Stimulated activated CD8-positive, alpha-beta memory T cell treated with anti-CD3 and anti-CD28 coated beads, Interleukin-4, amount 100 ng/mL, for 24 hours (primary cell): ENCODE data around the gene CDC42SE1.

ENCODE experiments used
- DNase-seq: peaks from one replicate; pipeline ENCODE4 v3.0.0-alpha.2; 2020; ENCODE audit warnings: low read depth

The CDC42SE1 gene

DNA sequence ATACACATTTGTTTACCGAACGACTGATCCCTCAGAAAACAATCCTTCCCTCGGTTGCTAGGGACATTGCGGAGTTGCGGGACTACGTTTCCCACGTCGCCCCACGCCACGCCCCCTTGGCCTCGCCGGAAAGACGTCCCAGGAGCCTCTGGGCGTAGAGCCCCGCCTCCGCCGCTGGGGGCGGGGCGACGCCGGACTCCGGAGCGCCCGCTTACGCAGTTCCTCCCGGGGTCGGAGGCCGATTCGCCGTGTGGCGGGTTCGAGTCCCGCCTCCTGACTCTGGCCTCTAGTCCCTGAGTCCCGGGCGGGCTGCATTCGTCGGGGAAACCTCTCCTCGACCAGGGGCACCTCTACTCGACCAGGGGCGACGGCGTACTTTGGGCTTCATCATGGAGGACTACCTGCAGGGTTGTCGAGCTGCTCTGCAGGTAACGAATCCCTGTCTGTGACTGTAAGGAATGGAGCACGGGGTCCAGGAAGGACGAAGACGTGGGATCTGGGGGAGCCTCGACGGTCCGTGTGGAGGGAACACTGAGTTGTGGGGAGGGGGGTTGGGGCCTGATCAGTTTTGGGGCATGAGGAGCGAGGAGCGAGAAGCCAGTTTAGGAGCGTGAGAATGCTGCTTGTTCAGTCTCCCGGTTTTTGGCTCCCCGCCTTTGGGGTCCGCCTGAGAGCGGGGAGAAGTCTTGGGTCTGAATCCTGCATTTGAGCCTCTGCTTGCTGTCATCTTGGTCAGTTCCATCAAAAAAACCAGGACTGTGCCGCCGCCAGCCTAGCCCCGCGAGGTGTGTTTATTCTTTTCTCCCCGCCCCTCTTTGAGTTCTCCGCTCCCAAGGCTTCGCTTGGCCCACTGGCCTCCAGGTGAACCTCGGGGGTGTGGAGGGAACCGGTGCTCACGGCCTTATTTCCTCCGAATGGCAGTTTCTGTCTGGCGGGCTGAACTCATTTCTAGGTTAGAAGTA lies 50.9 kb downstream of the CDC42SE1 start, which contains the start of gene PRUNE1:
PRUNE1 (plus strand) TSS at position 206 of the 962 bp plus-strand sequence; CDS start at position 390, 184 bp downstream.
- DNase-seq: peak; percentile 93

DNA sequence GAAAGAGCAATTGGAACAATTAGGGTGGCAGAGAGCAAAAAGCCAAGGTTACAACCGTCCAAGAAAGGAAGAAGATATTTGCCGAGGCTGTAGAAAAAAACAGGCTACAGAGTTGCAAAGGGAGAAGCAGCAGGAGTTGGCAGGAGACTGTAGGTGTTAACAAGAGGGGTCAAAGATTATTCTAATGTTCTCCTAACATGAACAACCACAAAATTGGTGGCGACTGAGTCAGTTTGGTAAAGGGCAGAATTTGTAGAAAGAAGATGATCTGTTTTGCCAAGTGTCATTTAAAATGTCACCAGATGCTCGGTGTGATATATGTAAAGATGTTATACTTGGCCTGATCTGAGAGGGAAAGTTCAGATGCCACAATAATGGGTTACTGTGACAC lies 51.6 kb downstream of the CDC42SE1 start:
- no peak for DNase-seq

DNA sequence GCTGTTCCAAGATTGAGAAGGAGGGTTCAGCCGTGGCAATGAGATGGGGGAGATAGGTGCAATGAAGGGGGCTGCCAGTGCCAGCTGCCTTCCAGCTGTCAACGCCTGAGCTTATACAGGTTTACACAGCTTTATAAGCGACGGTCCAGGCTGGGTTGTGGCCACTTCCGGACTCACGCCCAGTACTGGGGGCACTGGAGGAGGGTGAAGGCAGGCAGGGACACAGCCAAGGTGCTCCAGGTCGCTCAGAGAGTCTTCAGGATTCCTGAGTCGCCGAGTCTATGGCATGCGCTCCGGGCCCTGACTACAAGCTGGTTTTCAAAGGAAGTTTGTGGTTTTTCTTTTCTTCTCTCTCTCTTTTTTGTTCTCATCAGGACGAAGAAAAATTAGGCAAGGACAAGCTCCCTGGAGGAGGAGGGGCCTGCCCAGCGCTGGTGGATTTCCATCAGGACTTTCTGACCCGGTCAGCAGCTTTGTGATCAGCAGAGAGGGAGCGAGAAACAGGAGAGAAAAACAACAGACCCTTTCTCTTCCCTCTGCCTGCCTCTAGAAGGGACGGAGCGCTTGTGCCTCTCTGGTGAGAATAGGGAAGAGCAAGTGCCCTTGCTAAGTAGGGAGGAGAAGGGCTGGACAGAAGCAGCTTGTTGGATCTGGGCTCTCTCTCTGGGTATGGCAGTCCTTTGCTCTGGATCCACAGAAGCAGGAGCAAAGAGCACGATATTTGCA lies 52.9 kb downstream of the CDC42SE1 start, which contains the start of gene MINDY1:
MINDY1 (minus strand) TSS at position 576 of the 726 bp plus-strand sequence. CDS start 4,285 bp downstream, outside the sequence.
- no peak for DNase-seq

DNA sequence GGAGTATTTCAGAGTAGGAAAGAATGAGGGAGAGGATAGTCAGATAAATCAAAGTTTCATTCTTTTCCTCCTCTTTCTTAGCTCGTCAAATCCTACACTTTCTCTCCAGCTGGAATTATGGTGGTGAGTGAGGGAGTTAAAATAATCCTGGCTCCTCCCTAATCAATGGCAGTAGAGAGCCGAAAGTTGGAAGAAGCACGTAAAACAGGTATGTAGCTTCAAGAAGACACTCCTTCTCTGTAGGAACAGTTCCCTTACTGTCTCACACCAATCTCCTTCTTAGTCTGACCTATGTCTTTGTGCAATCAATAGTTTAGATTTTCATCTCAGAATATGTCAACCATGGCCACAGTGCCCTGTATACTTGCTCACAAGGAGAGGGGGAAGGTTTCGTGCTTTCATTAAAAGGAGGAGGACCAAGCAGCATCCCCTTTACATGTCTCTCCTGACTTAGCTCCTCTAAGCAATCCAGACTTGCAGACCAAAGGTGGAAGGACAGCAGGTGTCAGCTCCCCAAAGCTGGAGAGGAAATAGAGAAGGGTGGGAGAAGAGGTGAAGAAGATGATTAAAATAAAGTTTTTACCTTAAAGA lies 53.6 kb downstream of the CDC42SE1 start:
- no peak for DNase-seq

DNA sequence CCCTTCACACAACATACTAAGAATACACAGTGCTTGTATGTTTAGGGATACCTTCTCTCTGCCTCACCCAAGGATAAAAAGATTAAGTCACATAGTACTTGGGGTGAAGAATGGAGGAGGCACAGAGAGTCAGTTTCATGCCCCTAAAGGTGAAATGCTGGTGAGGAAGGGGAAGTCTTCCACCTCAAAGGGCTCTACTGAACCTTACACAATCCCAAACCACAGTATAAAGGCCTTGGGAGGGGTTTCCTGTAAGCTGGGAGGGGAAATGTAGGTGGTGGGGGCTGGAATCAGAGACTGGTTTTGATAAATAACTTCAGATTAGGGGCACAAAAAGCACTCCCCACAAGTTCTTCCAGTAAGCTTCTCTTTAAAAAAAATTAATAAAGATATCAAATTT lies 56.2 kb downstream of the CDC42SE1 start:
- no peak for DNase-seq

DNA sequence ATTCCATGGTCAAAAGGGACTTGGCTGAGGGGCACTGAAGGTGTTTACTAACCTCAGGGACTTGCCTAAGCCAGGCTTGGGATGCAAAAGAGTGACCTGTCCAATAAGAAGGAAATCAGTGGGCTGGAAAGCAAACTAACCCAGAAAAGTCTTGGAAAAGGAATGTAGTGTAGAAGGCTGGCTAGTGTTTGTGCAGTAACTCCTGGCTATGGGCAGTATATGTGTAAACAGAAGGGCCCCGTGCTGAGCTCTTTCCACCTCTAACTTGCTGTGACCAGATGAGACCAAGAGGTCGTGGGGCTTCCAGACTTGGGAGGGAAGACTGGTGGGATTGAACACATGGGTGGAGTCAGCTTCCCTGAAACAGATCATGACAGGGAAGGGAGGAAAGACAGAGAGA lies 56.8 kb downstream of the CDC42SE1 start:
- no peak for DNase-seq

DNA sequence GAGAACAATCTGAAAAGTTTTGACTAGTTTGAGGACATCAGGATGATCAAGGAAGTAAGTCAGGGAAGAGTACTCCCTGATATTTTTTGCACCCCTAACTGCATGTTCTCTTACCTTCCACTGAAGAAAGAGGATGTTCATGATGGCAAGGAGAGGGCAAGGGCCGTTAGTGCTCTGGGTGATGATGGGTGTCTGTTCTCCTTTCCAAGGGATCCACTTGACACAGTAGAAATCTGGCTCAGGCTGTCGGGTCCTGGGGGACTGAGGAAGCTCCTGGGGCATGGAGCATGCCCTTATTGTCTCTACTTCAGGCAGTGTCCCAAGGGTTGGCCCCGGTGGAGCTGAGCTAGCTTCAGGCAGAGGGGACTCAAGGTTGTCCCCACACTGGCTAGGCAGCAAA lies 57.4 kb downstream of the CDC42SE1 start:
- DNase-seq: no peak

DNA sequence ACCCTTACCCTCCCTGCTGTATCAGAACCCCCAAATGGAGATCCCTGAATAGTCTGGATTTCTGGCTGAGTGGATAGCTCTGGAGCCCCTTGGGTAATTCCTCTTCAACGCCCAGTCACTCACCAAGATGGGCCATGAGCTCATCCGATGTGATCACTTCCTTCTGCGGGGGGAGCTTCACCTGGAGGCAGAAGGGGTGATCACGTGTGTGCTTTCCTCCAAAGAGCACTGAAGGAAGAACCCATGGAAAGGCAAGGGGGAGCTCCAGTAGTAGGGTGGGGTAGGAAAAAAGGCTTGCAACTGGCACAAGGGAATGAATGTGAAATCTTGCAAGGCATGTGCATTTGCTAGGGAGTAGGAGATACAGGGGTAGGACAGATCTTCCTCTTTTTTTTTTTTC lies 57.8 kb downstream of the CDC42SE1 start:
- no peak for DNase-seq
